Stimulated activated CD4-positive, alpha-beta T cell treated with anti-CD3 and anti-CD28 coated beads, Interleukin-15, amount 100 ng/mL, for 24 hours (primary cell): ENCODE results near the gene ADCY10.
"Not testable (repeated sequence)": the region's sequence is repeated elsewhere in the genome, so short reads cannot be mapped to it uniquely, and the experiment has no call there.

Experiments used
- DNase-seq: peaks from one replicate; pipeline ENCODE4 v3.0.0-alpha.2; 2020

Gene ADCY10

DNA sequence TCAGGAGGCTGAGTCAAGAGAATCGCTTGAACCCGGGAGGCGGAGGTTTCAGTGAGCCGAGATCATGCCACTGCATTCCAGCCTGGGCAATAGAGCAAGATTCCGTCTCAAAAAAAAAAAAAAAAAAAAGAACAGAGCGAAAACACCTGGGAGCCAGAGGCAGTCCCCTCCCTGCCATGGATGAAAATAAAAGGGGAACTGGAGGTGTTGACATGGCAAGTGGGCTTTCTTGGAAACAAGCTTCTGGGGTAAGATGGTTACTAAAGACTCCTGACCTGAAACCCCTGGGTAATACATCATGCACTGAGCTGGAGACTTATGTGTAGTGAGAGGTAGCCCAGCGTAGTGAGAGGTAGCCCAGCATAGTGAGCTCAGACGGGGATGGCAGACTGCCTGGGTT lies 31.6 kb downstream of the ADCY10 start:
- no peak for DNase-seq

GRCh38 chr1:167881786-167882185 lies 32.1 kb downstream of the ADCY10 start:
- no peak for DNase-seq

- DNase-seq: no peak
Measured at GRCh38 chr1:167881069-167881468, 32.9 kb downstream of the ADCY10 start.

DNA sequence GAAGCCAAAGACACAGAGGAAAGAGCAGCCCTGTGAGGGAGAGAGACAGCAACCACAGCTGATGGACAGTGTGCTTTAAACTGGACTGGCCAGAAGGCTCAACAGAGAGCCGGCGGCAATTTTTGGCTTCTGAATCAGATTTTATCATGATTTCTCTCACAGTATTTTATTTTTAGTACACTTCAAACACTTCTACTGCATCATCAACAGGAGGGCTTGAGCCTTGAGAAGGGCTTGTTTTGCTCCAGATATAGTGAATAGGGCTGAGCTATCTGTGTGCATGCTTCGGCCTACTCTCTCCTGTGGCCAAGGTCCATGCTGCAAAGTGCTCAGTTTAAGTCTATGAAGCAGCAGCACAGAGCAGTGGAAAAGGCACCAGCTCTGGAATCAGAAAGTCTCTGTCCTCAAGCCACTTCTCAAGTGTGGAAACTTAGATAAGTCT lies 33.3 kb downstream of the ADCY10 start:
- no peak for DNase-seq

DNA sequence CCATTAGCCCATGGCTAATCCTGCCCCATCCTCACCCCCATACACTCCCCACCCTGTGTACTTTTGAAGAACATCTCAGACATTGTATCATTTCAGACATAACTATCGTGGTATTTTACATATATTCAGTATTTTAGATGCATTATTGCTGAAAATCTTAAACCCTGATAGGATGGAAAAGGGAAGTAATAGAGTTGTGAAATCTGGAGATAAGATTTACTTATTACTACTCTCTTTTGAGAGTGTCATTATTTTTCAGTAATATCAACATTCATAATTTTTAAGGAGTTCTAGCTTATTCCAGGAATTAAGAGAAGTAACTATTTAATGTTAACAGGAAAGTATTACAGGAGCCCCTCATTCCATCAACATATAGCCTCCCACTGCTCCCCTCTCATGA lies 34.4 kb downstream of the ADCY10 start:
- DNase-seq: no peak

- no peak for DNase-seq
Measured at GRCh38 chr1:167878372-167879160, 35.4 kb downstream of the ADCY10 start.

- DNase-seq: no peak
Measured at GRCh38 chr1:167876597-167877175, 37.2 kb downstream of the ADCY10 start.

DNA sequence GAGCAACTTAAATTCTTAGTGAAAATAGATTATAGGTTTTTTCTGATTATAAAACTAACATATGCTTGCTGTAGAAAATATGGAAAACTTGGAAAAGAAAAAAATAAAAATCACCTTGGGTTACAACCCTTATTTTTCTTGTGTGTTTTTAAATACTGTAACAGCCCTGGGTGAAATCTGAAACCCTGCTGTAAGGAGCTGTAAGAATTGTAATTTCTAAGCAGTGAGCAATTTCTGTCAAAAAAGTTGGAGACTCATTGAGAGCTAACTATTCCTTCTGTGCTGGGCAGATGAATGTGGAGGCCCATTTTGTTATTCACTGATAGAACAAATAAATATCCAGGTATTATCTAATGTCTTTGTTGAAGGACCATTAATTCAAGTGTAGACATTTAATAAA lies 42.6 kb downstream of the ADCY10 start:
- no peak for DNase-seq

DNA sequence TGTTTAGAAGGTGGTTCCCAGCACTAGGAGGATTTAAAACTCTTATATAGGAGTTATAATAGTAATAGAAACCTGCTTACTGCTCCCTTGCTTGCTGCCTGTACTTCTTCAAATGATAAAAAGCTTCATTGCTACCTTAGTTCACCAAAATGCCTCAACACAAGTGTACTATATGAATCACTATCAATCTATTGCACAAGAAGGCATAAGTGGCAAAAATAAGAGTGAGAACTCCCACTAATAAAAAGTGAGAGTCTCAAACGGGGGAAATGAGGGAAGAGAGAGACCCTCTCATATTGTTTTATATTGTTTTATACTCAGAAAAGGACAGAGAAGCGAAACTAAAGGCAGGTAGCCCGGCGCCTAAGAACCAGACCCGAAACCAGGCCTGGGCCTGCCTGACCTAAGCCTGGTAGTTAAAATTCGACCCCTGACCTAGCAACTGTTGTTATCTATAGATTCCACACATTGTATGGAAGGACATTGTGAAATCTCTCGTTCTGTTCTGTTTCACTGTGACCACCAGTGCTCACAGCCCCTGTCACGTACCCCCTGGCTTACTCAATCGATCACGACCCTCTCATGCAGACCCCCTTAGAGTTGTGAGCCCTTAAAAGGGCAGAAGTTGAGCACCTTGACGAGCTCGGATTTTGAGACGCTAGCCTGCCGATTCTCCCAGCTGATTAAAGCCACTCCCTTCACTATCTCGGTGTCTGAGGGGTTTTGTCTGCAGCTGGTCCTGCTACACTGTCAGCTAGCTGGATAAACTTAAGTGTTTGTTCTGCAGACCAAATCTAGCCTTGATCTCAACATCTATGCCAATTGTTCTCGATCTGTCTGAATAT lies 44.6 kb downstream of the ADCY10 start:
- DNase-seq: not testable (repeated sequence)

- DNase-seq: not testable (repeated sequence)
Measured at GRCh38 chr1:167866739-167867414, 47.1 kb downstream of the ADCY10 start.

- DNase-seq: not testable (repeated sequence)
Measured at GRCh38 chr1:167866326-167866725, 47.6 kb downstream of the ADCY10 start.

GRCh38 chr1:167865804-167866308 lies 48.1 kb downstream of the ADCY10 start:
- not testable (repeated sequence) for DNase-seq

DNA sequence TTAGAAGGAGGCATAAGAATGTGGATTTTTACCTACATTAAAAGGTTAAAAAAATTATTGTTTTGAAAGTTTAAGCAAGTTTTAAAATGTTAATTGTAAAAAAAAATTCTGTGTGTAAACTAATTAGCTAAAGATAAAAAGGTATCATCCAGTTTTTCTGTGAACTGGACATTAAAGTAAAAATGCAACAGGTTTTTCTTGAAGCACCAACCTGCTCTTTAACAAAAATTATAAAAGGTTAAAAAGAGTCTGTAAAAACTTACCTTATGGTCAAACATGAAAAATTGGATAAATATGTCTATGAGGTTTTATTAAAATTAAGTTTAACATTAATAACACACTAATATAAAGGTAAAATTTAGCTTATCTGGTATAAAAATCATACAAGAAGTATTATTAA lies 48.7 kb downstream of the ADCY10 start:
- DNase-seq: not testable (repeated sequence)

DNA sequence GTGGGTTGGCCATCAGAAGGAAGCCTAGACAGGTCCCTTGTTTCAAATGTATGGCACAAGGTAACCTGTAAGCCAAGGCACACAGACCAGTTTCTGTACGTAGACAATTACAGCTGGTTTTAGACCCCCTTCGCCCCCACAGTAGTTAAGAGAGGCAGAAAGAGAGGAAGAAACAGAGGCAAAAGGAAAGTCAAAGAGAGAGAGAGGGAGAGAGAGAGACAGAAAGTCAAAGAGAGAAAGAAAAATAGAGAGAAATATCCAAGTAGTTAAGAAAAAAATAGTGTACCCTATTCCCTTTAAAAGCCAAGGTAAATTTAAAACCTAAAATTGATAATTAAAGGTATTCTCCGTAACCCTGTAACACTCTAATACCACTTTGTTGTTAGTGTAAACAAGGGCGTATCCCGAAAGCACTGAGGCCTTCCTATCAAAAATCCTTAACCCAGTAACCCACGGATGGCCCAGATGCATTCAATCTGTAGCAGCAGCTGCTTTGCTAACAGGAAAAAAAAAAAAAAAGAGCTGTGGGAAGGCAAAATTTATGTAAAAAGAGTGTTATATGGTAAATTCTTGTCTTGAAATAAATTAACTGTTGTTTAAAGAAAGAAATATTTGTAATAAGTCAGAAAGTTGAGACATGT lies 49.4 kb downstream of the ADCY10 start:
- DNase-seq: no peak

DNA sequence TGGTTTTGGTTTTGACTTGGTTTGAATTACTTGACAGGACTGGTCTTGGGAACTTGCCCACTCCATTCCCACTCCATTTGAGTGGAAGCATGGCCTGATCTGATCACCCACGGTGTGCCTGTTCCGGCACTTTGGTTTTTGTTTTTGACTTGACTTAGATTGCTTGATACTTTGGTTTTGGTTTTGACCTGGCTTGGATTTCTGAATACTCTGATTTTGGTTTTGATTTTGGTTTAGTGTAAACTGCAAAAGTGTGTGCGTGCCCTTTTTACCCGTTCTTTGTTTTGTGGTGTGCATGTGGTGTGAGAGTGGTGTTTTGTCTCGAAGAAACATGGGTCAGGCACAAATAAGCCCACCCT lies 50.0 kb downstream of the ADCY10 start:
- DNase-seq: no peak

- not testable (repeated sequence) for DNase-seq
Measured at GRCh38 chr1:167863191-167863920, 50.6 kb downstream of the ADCY10 start.

DNA sequence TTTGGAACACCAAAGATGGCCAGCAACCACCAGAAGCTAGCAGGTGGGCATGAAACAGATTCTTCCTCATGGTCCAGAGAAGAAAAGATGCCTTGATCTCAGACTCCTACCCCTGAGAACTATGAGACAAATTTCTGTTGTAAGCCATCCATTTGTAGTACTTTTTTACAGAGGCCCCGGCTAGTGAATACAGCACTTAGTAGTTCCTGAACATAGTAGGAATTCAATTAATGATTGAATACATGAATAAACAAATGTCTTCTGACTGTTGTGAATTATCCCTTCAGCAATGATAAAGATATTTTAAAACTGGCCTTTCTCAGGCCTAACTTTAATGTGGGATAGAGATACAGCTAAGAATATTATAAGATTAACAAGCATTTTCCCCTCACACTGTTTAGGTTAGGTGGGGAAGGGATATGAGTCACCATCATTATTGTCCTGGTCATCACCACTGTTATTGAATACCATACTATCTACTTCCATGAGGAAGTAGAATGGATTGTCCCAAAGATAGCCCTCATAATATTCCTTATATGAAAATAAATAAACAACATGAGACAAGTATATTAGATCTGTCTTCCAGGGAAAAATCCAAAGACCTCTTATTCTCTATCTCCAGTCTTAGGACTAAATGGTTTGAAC lies 51.4 kb downstream of the ADCY10 start:
- no peak for DNase-seq

GRCh38 chr1:167861664-167862381 lies 52.1 kb downstream of the ADCY10 start:
- no peak for DNase-seq

- DNase-seq: no peak
Measured at GRCh38 chr1:167860231-167860923, 53.6 kb downstream of the ADCY10 start.
